ENCODE data around the gene LRRC4. TPM values are rescaled to one million over a fixed set of nuclear protein-coding genes. Genes with fewer than 3 reads are reported as not detected.

Gene LRRC4
- total RNA-seq, 1 donor from 2014 or later, result 19.8 TPM

GRCh38 chr7:128037880-128038619 lies 6.8 kb upstream of the LRRC4 start:
- no peak overlapping the region for H3K27ac Mint-ChIP-seq
- H3K4me3 Mint-ChIP-seq, result no peak overlapping the region
- Histone ChIP-seq H3K4me2 (no peak overlapping the region), H3K4me3 (no peak overlapping the region), H3K27me3 (peaks cover 10% of the 10 kb centered on the region), H4K20me1 (ENCODE audit: low read depth) (peaks cover 41% of the 10 kb centered on the region), H3K9me3 (ENCODE audit: low read depth) (no peaks in the 10 kb centered on the region), H3K9ac (no peak overlapping the region), H3K36me3 (no peaks in the 10 kb centered on the region), H3K4me1 (peaks cover 17% of the 10 kb centered on the region), H3F3A (ENCODE audit: low read depth) (peaks cover 4% of the 10 kb centered on the region), H2AFZ (replicated peaks) (no peak overlapping the region), H3K79me2 (ENCODE audit: low read depth) (no peaks in the 10 kb centered on the region), H3K27ac (no peak overlapping the region)
- H3K9me3 Mint-ChIP-seq, result no peaks in the 10 kb centered on the region
- H3K4me1 Mint-ChIP-seq, result peaks cover 24% of the 10 kb centered on the region
- no peaks in the 10 kb centered on the region for H3K27me3 Mint-ChIP-seq (ENCODE audit: insufficient read depth, low read depth)
- no peak for DNase-seq (ENCODE audit: low spot score)
- no peak for TF ChIP-seq CTCF (IDR thresholded peaks at IDR 0.05)
- no peak for TF ChIP-seq EZH2 (IDR thresholded peaks at IDR 0.05)
- no peak for TF ChIP-seq EZH2phosphoT487 (IDR thresholded peaks at IDR 0.05)
- peaks cover 2% of the 10 kb centered on the region for H3K36me3 Mint-ChIP-seq

GRCh38 chr7:128037081-128037480 lies 5.8 kb upstream of the LRRC4 start:
- Histone ChIP-seq H3K9me3 (ENCODE audit: low read depth) (no peaks in the 10 kb centered on the region), H3K4me1 (peaks cover 18% of the 10 kb centered on the region), H3K9ac (no peak overlapping the region), H3F3A (ENCODE audit: low read depth) (peaks cover 13% of the 10 kb centered on the region), H3K27me3 (peaks cover 17% of the 10 kb centered on the region), H2AFZ (replicated peaks) (no peak overlapping the region), H3K4me2 (no peak overlapping the region), H3K4me3 (no peak overlapping the region), H4K20me1 (ENCODE audit: low read depth) (peaks cover 43% of the 10 kb centered on the region), H3K36me3 (no peaks in the 10 kb centered on the region), H3K27ac (no peak overlapping the region), H3K79me2 (ENCODE audit: low read depth) (no peaks in the 10 kb centered on the region)
- H3K27me3 Mint-ChIP-seq (ENCODE audit: insufficient read depth, low read depth), result no peaks in the 10 kb centered on the region
- peaks cover 2% of the 10 kb centered on the region for H3K36me3 Mint-ChIP-seq
- no peak overlapping the region for H3K27ac Mint-ChIP-seq
- peaks cover 23% of the 10 kb centered on the region for H3K4me1 Mint-ChIP-seq
- H3K9me3 Mint-ChIP-seq, result no peaks in the 10 kb centered on the region
- TF ChIP-seq EZH2phosphoT487 (IDR thresholded peaks at IDR 0.05), result no peak
- TF ChIP-seq CTCF (IDR thresholded peaks at IDR 0.05), result no peak
- TF ChIP-seq EZH2 (IDR thresholded peaks at IDR 0.05), result no peak
- DNase-seq (ENCODE audit: low spot score), result no peak
- no peak overlapping the region for H3K4me3 Mint-ChIP-seq

GRCh38 chr7:128036226-128036940 lies 5.1 kb upstream of the LRRC4 start:
- H3K4me3 ChIP-seq, result no peak overlapping the region
- no peaks in the 10 kb centered on the region for H3K79me2 ChIP-seq (ENCODE audit: low read depth)
- H4K20me1 ChIP-seq (ENCODE audit: low read depth), result peaks cover 43% of the 10 kb centered on the region
- Mint-ChIP-seq H3K9me3 (no peaks in the 10 kb centered on the region), H3K4me3 (no peak overlapping the region), H3K27me3 (ENCODE audit: insufficient read depth, low read depth) (no peaks in the 10 kb centered on the region), H3K27ac (no peak overlapping the region), H3K4me1 (peaks cover 16% of the 10 kb centered on the region), H3K36me3 (peaks cover 2% of the 10 kb centered on the region)
- no peak overlapping the region for H3K9ac ChIP-seq
- peaks cover 17% of the 10 kb centered on the region for H3K27me3 ChIP-seq
- TF ChIP-seq EZH2phosphoT487 (IDR thresholded peaks at IDR 0.05) (no peak), EZH2 (IDR thresholded peaks at IDR 0.05) (no peak), CTCF (IDR thresholded peaks at IDR 0.05) (no peak)
- H3K36me3 ChIP-seq, result no peaks in the 10 kb centered on the region
- no peak for DNase-seq (ENCODE audit: low spot score)
- H3F3A ChIP-seq (ENCODE audit: low read depth), result peaks cover 17% of the 10 kb centered on the region
- H2AFZ ChIP-seq (replicated peaks), result no peak overlapping the region
- H3K4me2 ChIP-seq, result no peak overlapping the region
- no peaks in the 10 kb centered on the region for H3K9me3 ChIP-seq (ENCODE audit: low read depth)
- peaks cover 11% of the 10 kb centered on the region for H3K4me1 ChIP-seq
- H3K27ac ChIP-seq, result no peak overlapping the region

Measured in neural progenitor cell (in vitro differentiated cells).